SK-N-MC (cell line): ENCODE results near the gene NR2C2.

ENCODE experiments used
- EZH2 ChIP-seq: fragments of 200-600 bp; sonication (generic); IDR thresholded peaks from one replicate; pipeline ENCODE4 v1.6.1; 2017; ENCODE audit warnings: antibody characterized with exemption
- POLR2AphosphoS5 ChIP-seq: IDR thresholded peaks from 2 replicates; pipeline ENCODE4 v1.6.1; 2012; ENCODE audit warnings: mild to moderate bottlenecking, low read depth, low read length, borderline replicate concordance

- TF ChIP-seq EZH2 (no peak), POLR2AphosphoS5 (no peak)
These were observed 41.6 kb downstream of the NR2C2 start for GRCh38 chr3:14988988-14989394.
